Measurements from ENCODE around the gene BACE1.
A peak's percentile ranks its signal among the peaks of the same experiment; 100 is the strongest.

BACE1 gene

DNA sequence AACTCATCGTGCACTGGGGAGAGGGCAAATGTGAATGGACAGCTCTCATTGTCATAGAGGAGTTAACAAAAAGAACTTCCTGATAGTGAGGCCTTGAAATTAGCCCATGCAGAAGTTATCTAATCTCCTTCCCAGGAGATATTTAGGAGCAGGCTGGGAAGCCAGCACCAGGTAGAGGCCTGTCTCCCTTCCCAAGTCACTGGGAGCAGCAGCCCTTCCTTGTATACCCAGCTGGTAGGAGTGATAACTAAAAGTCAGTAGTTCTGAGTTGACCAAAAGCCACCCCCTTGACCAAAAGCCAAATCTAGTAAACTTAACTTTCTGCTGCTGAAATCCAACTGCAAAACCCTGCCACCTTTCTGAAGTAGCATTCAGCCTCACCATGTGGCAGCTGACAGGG lies 26.3 kb downstream of the BACE1 start:
- H3K27me3 ChIP-seq (ENCODE audit: insufficient read depth, low read depth, severe bottlenecking) = no peaks in the 10 kb centered on the region
- TF ChIP-seq, protein P1, sequence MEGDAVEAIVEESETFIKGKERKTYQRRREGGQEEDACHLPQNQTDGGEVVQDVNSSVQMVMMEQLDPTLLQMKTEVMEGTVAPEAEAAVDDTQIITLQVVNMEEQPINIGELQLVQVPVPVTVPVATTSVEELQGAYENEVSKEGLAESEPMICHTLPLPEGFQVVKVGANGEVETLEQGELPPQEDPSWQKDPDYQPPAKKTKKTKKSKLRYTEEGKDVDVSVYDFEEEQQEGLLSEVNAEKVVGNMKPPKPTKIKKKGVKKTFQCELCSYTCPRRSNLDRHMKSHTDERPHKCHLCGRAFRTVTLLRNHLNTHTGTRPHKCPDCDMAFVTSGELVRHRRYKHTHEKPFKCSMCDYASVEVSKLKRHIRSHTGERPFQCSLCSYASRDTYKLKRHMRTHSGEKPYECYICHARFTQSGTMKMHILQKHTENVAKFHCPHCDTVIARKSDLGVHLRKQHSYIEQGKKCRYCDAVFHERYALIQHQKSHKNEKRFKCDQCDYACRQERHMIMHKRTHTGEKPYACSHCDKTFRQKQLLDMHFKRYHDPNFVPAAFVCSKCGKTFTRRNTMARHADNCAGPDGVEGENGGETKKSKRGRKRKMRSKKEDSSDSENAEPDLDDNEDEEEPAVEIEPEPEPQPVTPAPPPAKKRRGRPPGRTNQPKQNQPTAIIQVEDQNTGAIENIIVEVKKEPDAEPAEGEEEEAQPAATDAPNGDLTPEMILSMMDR (IDR thresholded peaks at IDR 0.05; ENCODE audit: low read depth, low read length) = no peak
- H3K9me3 ChIP-seq (ENCODE audit: severe bottlenecking) = no peaks in the 10 kb centered on the region
- no peak overlapping the region for H3K27ac ChIP-seq
- no peak for DNase-seq
- H3K4me3 ChIP-seq (ENCODE audit: low read depth, low read length) = no peak overlapping the region
- H3K36me3 ChIP-seq = peaks cover 88% of the 10 kb centered on the region

DNA sequence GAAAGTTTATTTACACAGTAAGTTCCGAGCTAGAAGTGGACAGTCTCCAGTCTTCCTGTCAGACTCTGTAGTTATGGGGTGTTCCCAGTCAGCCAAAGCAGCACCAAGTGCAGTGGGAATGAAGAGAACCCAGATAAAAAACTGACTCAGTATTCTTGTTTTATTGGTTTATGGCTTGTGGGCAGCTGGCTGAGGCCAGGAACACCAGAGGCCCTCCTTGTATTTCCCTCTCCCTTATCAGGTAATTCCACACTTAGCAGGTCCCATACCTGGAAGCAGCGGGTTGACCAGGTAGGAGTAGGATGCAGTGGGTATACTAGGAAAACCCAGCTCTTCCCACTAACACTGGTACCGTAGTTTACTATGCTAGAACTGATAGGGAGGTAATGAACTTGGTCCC lies 28.4 kb downstream of the BACE1 start:
- Histone ChIP-seq H3K36me3 (peaks cover 86% of the 10 kb centered on the region), H3K27ac (no peak overlapping the region), H3K4me3 (ENCODE audit: low read depth, low read length) (no peak overlapping the region), H3K9me3 (ENCODE audit: severe bottlenecking) (no peaks in the 10 kb centered on the region), H3K27me3 (ENCODE audit: insufficient read depth, low read depth, severe bottlenecking) (no peaks in the 10 kb centered on the region)
- DNase-seq = no peak
- TF ChIP-seq, protein P1 (IDR thresholded peaks at IDR 0.05; ENCODE audit: low read depth, low read length) = no peak

DNA sequence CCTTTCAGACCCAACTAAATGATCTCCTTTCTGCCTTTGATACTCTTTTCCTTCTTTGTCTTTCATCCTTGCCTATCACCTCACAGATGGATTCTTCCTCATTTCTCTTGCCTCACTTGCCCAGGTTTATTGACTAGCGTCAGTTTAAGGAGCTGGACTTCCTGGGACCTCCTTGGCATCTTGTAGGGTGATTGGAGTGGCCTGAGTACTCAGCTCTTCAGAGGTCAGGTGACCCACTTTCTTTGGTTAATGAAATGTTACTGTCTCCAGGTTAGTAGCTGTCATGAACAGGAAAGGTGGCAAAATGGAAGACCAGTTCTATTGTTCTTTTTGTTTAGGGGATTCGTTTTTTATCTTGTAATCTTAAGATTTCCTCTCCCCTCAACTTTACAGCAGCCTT lies 29.5 kb downstream of the BACE1 start:
- peaks cover 89% of the 10 kb centered on the region for H3K36me3 ChIP-seq
- TF ChIP-seq, protein P1 (IDR thresholded peaks at IDR 0.05; ENCODE audit: low read depth, low read length) = no peak
- H3K27ac ChIP-seq = no peak overlapping the region
- no peak for DNase-seq
- no peaks in the 10 kb centered on the region for H3K9me3 ChIP-seq (ENCODE audit: severe bottlenecking)
- H3K4me3 ChIP-seq (ENCODE audit: low read depth, low read length) = no peak overlapping the region
- H3K27me3 ChIP-seq (ENCODE audit: insufficient read depth, low read depth, severe bottlenecking) = no peaks in the 10 kb centered on the region

DNA sequence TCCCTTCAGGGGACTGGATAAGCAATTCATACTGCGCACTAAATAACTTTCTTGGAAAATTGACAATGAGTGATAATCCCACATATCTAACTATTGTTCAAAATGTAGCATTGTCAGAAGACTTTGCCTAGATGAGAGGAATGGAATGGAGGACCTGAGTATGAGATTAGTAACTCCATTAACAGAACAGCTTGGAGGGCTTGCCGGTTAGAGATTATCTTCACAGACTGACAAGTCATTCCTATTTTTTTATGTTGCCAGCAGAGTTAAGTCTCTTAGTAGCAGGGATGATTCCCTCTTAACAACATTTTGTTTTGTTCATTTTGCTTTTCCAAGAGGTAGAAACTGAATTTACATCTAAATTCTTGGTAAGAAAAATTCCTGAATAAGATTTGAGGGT lies 32.0 kb downstream of the BACE1 start:
- Histone ChIP-seq H3K27me3 (ENCODE audit: insufficient read depth, low read depth, severe bottlenecking) (no peaks in the 10 kb centered on the region), H3K27ac (peak overlapping the region; percentile 87), H3K4me3 (ENCODE audit: low read depth, low read length) (no peak overlapping the region), H3K9me3 (ENCODE audit: severe bottlenecking) (no peaks in the 10 kb centered on the region), H3K36me3 (peaks cover 80% of the 10 kb centered on the region)
- DNase-seq = peak; percentile 52
- TF ChIP-seq, protein P1 (IDR thresholded peaks at IDR 0.05; ENCODE audit: low read depth, low read length) = no peak

DNA sequence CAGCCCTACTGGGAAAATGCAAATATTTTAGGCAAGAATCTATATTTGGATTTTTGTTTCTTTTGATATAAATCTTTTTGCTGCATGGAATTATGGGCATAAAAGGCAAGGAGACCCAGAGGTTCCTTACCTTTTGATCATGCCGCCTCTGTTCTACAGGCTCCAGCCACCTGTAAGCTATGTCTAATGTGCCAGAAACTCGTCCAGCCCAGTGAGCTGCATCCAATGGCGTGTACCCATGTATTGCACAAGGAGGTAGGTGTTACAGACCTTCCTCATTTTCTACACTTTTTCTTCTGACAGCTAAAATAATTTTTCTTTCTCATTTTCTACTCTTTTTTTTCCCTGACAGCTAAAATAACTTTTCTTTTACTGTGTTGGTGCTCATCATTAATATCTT lies 33.1 kb downstream of the BACE1 start:
- TF ChIP-seq, protein P1 (IDR thresholded peaks at IDR 0.05; ENCODE audit: low read depth, low read length) = no peak
- Histone ChIP-seq H3K27ac (peak overlapping the region; percentile 87), H3K36me3 (peaks cover 73% of the 10 kb centered on the region), H3K4me3 (ENCODE audit: low read depth, low read length) (no peak overlapping the region), H3K9me3 (ENCODE audit: severe bottlenecking) (no peaks in the 10 kb centered on the region), H3K27me3 (ENCODE audit: insufficient read depth, low read depth, severe bottlenecking) (no peaks in the 10 kb centered on the region)
- DNase-seq = no peak

DNA sequence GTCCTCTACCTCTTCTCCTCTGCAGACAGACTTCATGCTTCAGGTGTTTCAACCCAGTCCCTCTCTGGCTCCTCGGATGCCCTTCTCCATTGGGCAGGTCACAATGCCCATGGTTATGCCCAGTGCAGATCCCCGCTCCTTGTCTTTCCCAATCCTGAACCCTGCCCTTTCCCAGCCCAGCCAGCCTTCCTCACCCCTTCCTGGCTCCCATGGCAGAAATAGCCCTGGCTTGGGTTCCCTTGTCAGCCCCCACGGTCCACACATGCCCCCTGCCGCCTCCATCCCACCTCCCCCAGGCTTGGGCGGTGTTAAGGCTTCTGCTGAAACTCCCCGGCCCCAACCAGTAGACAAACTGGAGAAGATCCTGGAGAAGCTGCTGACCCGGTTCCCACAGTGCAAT lies 34.2 kb downstream of the BACE1 start:
- H3K27ac ChIP-seq = no peak overlapping the region; the same call in none of the 2 replicates
- no peak overlapping the region for H3K4me3 ChIP-seq (ENCODE audit: low read depth, low read length)
- TF ChIP-seq, protein P1 (IDR thresholded peaks at IDR 0.05; ENCODE audit: low read depth, low read length) = no peak
- no peak for DNase-seq
- peaks cover 62% of the 10 kb centered on the region for H3K36me3 ChIP-seq
- no peaks in the 10 kb centered on the region for H3K27me3 ChIP-seq (ENCODE audit: insufficient read depth, low read depth, severe bottlenecking)
- no peaks in the 10 kb centered on the region for H3K9me3 ChIP-seq (ENCODE audit: severe bottlenecking)

Measured in WERI-Rb-1 (cell line).